Left ventricle myocardium inferior (tissue), 1 donor: ENCODE data around the gene APLP2. TPM values are rescaled to one million over a fixed set of nuclear protein-coding genes. Genes with fewer than 3 reads are reported as not detected.
"Not testable (repeated sequence)": the region's sequence is repeated elsewhere in the genome, so short reads cannot be mapped to it uniquely, and the experiment has no call there.

Experiments used
- DNase-seq: peaks from one replicate; pipeline ENCODE4 v3.0.0-alpha.2; 2020
- H3K27ac ChIP-seq: fragments of 200-600 bp; replicated peaks from 2 replicates; pipeline ENCODE4 v1.8.0; 2021
- H3K27me3 ChIP-seq: fragments of 200-600 bp; 2 replicates; pipeline ENCODE4 v1.8.0; 2021; ENCODE audit warnings: low read depth
- H3K36me3 ChIP-seq: fragments of 200-600 bp; 2 replicates; pipeline ENCODE4 v1.8.0; 2021
- H3K4me1 ChIP-seq: fragments of 200-600 bp; 2 replicates; pipeline ENCODE4 v1.8.0; 2021
- H3K4me3 ChIP-seq: fragments of 200-600 bp; 2 replicates; pipeline ENCODE4 v1.8.0; 2021; ENCODE audit warnings: mild to moderate bottlenecking, moderate library complexity
- H3K9me3 ChIP-seq: fragments of 200-600 bp; replicated peaks from 2 replicates; pipeline ENCODE4 v1.8.0; 2021
- CTCF ChIP-seq: fragments of 200-600 bp; IDR thresholded peaks from 2 replicates; pipeline ENCODE4 v1.8.0; 2021; ENCODE audit warnings: antibody characterized with exemption, mild to moderate bottlenecking, borderline replicate concordance
- intact Hi-C: fragments of 100-400 bp; cut with micrococcal nuclease; formaldehyde crosslinking; loops from one replicate; pipeline ENCODE4 v1.11.0; 2022
- total RNA-seq: library from RNA; stranded (reverse); fragmentation: NEBNext Ultra II Directional; extraction: Animal tissue kit (Norgen Biotek cat#: 25700); gene quantifications from one replicate; pipeline ENCODE4 v1.2.1, GENCODE V29; 2021
- donor health status: DM: no; HTN: yes; CAD: no; lungs with severe emphysema.

APLP2 gene
- total RNA-seq, 1 donor from 2014 or later, result 325 TPM

GRCh38 chr11:130188585-130189347, 119.1 kb downstream of the APLP2 start:
- no peaks in the 10 kb centered on the region for H3K36me3 ChIP-seq
- no peak for TF ChIP-seq CTCF
- no peaks in the 10 kb centered on the region for H3K27me3 ChIP-seq
- no peak for DNase-seq
- H3K4me1 ChIP-seq, result peaks cover 6% of the 10 kb centered on the region
- no peak overlapping the region for H3K4me3 ChIP-seq
- intact Hi-C loops, result no loop called here
- H3K9me3 ChIP-seq, result no peaks in the 10 kb centered on the region
- no peak overlapping the region for H3K27ac ChIP-seq

- no peak overlapping the region for H3K27ac ChIP-seq
- no peaks in the 10 kb centered on the region for H3K9me3 ChIP-seq
- no peak overlapping the region for H3K4me3 ChIP-seq
- peaks cover 6% of the 10 kb centered on the region for H3K4me1 ChIP-seq
- no peaks in the 10 kb centered on the region for H3K27me3 ChIP-seq
- no peak for DNase-seq
- TF ChIP-seq CTCF, result no peak
- intact Hi-C loops, result no loop called here
- no peaks in the 10 kb centered on the region for H3K36me3 ChIP-seq
Measured at GRCh38 chr11:130189492-130190210, 120.0 kb downstream of the APLP2 start.

GRCh38 chr11:130190371-130190881, 120.7 kb downstream of the APLP2 start:
- Histone ChIP-seq H3K36me3 (no peaks in the 10 kb centered on the region), H3K9me3 (no peaks in the 10 kb centered on the region), H3K4me3 (no peak overlapping the region), H3K27ac (no peak overlapping the region), H3K27me3 (no peaks in the 10 kb centered on the region), H3K4me1 (peaks cover 6% of the 10 kb centered on the region)
- no peak for TF ChIP-seq CTCF
- intact Hi-C loops, result no loop called here
- DNase-seq, result no peak

GRCh38 chr11:130191896-130192295, 122.2 kb downstream of the APLP2 start:
- no peaks in the 10 kb centered on the region for H3K36me3 ChIP-seq
- no peak for TF ChIP-seq CTCF
- no peaks in the 10 kb centered on the region for H3K27me3 ChIP-seq
- peaks cover 6% of the 10 kb centered on the region for H3K4me1 ChIP-seq
- intact Hi-C loops, result no loop called here
- no peak for DNase-seq
- H3K9me3 ChIP-seq, result no peaks in the 10 kb centered on the region
- H3K27ac ChIP-seq, result no peak overlapping the region
- H3K4me3 ChIP-seq, result no peak overlapping the region

GRCh38 chr11:130192845-130193267, 123.2 kb downstream of the APLP2 start:
- intact Hi-C loops, result no loop called here
- no peak overlapping the region for H3K27ac ChIP-seq
- H3K36me3 ChIP-seq, result no peaks in the 10 kb centered on the region
- no peak for TF ChIP-seq CTCF
- H3K27me3 ChIP-seq, result no peaks in the 10 kb centered on the region
- DNase-seq, result no peak
- no peaks in the 10 kb centered on the region for H3K9me3 ChIP-seq
- peaks cover 6% of the 10 kb centered on the region for H3K4me1 ChIP-seq
- no peak overlapping the region for H3K4me3 ChIP-seq

GRCh38 chr11:130193551-130193950, 123.9 kb downstream of the APLP2 start:
- H3K4me1 ChIP-seq, H3K9me3 ChIP-seq, H3K36me3 ChIP-seq, DNase-seq, H3K27me3 ChIP-seq, H3K4me3 ChIP-seq, intact Hi-C loops, H3K27ac ChIP-seq: not testable (repeated sequence)
